NCI-H2171 treated with DMSO at 0.1 percent for 48 hours (cell line): ENCODE measurements around the gene NECTIN4.
A peak's percentile ranks its signal among the peaks of the same experiment; 100 is the strongest.
"Not testable (repeated sequence)": the region's sequence is repeated elsewhere in the genome, so short reads cannot be mapped to it uniquely, and the experiment has no call there.

Experiments used
- DNase-seq: peaks from one replicate; lab custom pipeline; 2025; lab: John Stamatoyannopoulos, UW

The NECTIN4 gene

GRCh38 chr1:161089251-161089924, at the start of gene NECTIN4:
NECTIN4 (minus strand) TSS chr1:161089558; CDS start chr1:161089296, 262 bp downstream.
- DNase-seq = no peak

GRCh38 chr1:161138431-161138830, 49.1 kb upstream of the NECTIN4 start:
- no peak for DNase-seq

GRCh38 chr1:161137881-161138280, 48.5 kb upstream of the NECTIN4 start:
- no peak for DNase-seq

GRCh38 chr1:161133220-161133740, 43.9 kb upstream of the NECTIN4 start:
- no peak for DNase-seq

- peak; percentile 98 for DNase-seq
Measured at GRCh38 chr1:161132410-161133219, 43.3 kb upstream of the NECTIN4 start, which contains the start of gene DEDD. DEDD (minus strand) TSS chr1:161132667; CDS start chr1:161124462, 8,205 bp downstream.

- no peak for DNase-seq
Measured at GRCh38 chr1:161131523-161132409, 42.4 kb upstream of the NECTIN4 start.

GRCh38 chr1:161130266-161130665, 40.9 kb upstream of the NECTIN4 start:
- no peak for DNase-seq

GRCh38 chr1:161128591-161129420, 39.4 kb upstream of the NECTIN4 start:
- no peak for DNase-seq

GRCh38 chr1:161127649-161128048, 38.3 kb upstream of the NECTIN4 start:
- DNase-seq = no peak

- no peak for DNase-seq
Measured at GRCh38 chr1:161122967-161123366, 33.6 kb upstream of the NECTIN4 start.

GRCh38 chr1:161121834-161122233, 32.5 kb upstream of the NECTIN4 start:
- DNase-seq = no peak

- DNase-seq = no peak
Measured at GRCh38 chr1:161121042-161121650, 31.8 kb upstream of the NECTIN4 start.

GRCh38 chr1:161119092-161119903, 29.9 kb upstream of the NECTIN4 start:
- no peak for DNase-seq

GRCh38 chr1:161117759-161118581, 28.6 kb upstream of the NECTIN4 start, which contains the start of the genes NIT1 and PFDN2:
NIT1 (plus strand) TSS chr1:161118105; CDS start chr1:161118177, 72 bp downstream.
PFDN2 (minus strand) TSS chr1:161118037; CDS start chr1:161118026, 11 bp downstream.
- peak; percentile 83 for DNase-seq

- not testable (repeated sequence) for DNase-seq
Measured at GRCh38 chr1:161115961-161116360, 26.6 kb upstream of the NECTIN4 start.

GRCh38 chr1:161115132-161115711, 25.9 kb upstream of the NECTIN4 start:
- no peak for DNase-seq

GRCh38 chr1:161114556-161114955, 25.2 kb upstream of the NECTIN4 start:
- DNase-seq = no peak

GRCh38 chr1:161113915-161114314, 24.6 kb upstream of the NECTIN4 start:
- DNase-seq = no peak
